NCI-H2227 (cell line): Measurements from ENCODE around the gene DPP10.

Source experiments
- DNase-seq: peaks from one replicate; lab custom pipeline; 2025; ENCODE audit not compliant: unreplicated experiment; lab: John Stamatoyannopoulos, UW

DPP10 gene

GRCh38 chr2:115201386-115201785, 758.9 kb downstream of the DPP10 start:
- DNase-seq: no peak

- DNase-seq: no peak
Observed at GRCh38 chr2:115208493-115209164, 766.2 kb downstream of the DPP10 start.

GRCh38 chr2:115214050-115214449, 771.6 kb downstream of the DPP10 start:
- DNase-seq: no peak

GRCh38 chr2:115219296-115219695, 776.9 kb downstream of the DPP10 start:
- DNase-seq: no peak

GRCh38 chr2:115234186-115234585, 791.7 kb downstream of the DPP10 start:
- DNase-seq: no peak

GRCh38 chr2:115234737-115235136, 792.3 kb downstream of the DPP10 start:
- no peak for DNase-seq

- no peak for DNase-seq
Observed at GRCh38 chr2:115248066-115248465, 805.6 kb downstream of the DPP10 start.

GRCh38 chr2:115277366-115277765, 834.9 kb downstream of the DPP10 start:
- DNase-seq: no peak

GRCh38 chr2:115285416-115285815, 843.0 kb downstream of the DPP10 start:
- DNase-seq: no peak

- no peak for DNase-seq
Observed at GRCh38 chr2:115290478-115290877, 848.0 kb downstream of the DPP10 start.

- DNase-seq: no peak
Observed at GRCh38 chr2:115292742-115293141, 850.3 kb downstream of the DPP10 start.

GRCh38 chr2:115294999-115295398, 852.6 kb downstream of the DPP10 start:
- DNase-seq: no peak

- no peak for DNase-seq
Observed at GRCh38 chr2:115297056-115297455, 854.6 kb downstream of the DPP10 start.

- DNase-seq: no peak
Observed at GRCh38 chr2:115299199-115299598, 856.8 kb downstream of the DPP10 start.

GRCh38 chr2:115305712-115306111, 863.3 kb downstream of the DPP10 start:
- no peak for DNase-seq

- no peak for DNase-seq
Observed at GRCh38 chr2:115314119-115314518, 871.7 kb downstream of the DPP10 start.

GRCh38 chr2:115327061-115327460, 884.6 kb downstream of the DPP10 start:
- no peak for DNase-seq

GRCh38 chr2:115359550-115359949, 917.1 kb downstream of the DPP10 start:
- DNase-seq: no peak

GRCh38 chr2:115364093-115364492, 921.7 kb downstream of the DPP10 start:
- no peak for DNase-seq

GRCh38 chr2:115369400-115369799, 927.0 kb downstream of the DPP10 start:
- DNase-seq: no peak

- no peak for DNase-seq
Observed at GRCh38 chr2:115374981-115375380, 932.5 kb downstream of the DPP10 start.

GRCh38 chr2:115384399-115384798, 942.0 kb downstream of the DPP10 start:
- DNase-seq: no peak

- DNase-seq: no peak
Observed at GRCh38 chr2:115386465-115386864, 944.0 kb downstream of the DPP10 start.
